Breast epithelium (tissue), 4 donors: Measurements from ENCODE around the gene CGN. TPM values are rescaled to one million over a fixed set of nuclear protein-coding genes. Genes with fewer than 3 reads are reported as not detected.

ENCODE experiments used
- DNase-seq, 2 donors: peaks; one replicate each; pipeline ENCODE4 v3.0.0-alpha.2; 2019; ENCODE audit warnings: low spot score in 2 of 2
- H3K27ac ChIP-seq, 2 donors: fragments of 200-600 bp; sonication (generic) in 1 of 2; one replicate each; pipeline ENCODE4 v1.5.1; 2016 to 2019; ENCODE audit warnings: mild to moderate bottlenecking in 1 of 2
- H3K27me3 ChIP-seq, 2 donors: fragments of 200-600 bp; sonication (generic) in 1 of 2; one replicate each; pipeline versions ENCODE4 v1.5.1 to v1.6.0; 2017 to 2019; ENCODE audit warnings: control low read depth in 1 of 2, mild to moderate bottlenecking in 1 of 2
- H3K36me3 ChIP-seq: fragments of 200-600 bp; one replicate; pipeline ENCODE4 v1.5.1; 2019
- H3K4me1 ChIP-seq, 2 donors: fragments of 200-600 bp; sonication (generic); one replicate each; pipeline ENCODE4 v1.5.1; 2016 to 2019; ENCODE audit warnings: control low read depth in 1 of 2
- H3K4me3 ChIP-seq, 3 donors: fragments of 200-600 bp; sonication (generic); 1 replicate in 2 of 3; 2 replicates in 1 of 3; pipeline ENCODE4 v1.5.1; 2016 to 2019; ENCODE audit warnings: mild to moderate bottlenecking in 3 of 3, moderate library complexity in 2 of 3
- H3K9me3 ChIP-seq, 2 donors: fragments of 200-600 bp; sonication (generic) in 1 of 2; one replicate each; pipeline ENCODE4 v1.5.1; 2016 to 2019; ENCODE audit warnings: control low read depth in 1 of 2
- CTCF ChIP-seq, 3 donors: fragments of 450-650 bp; IDR thresholded peaks; one replicate each; pipeline ENCODE4 v1.5.1; 2016 to 2017; ENCODE audit warnings: antibody characterized with exemption in 3 of 3, mild to moderate bottlenecking in 3 of 3, moderate library complexity in 3 of 3
- POLR2A ChIP-seq: fragments of 450-650 bp; IDR thresholded peaks from one replicate; pipeline ENCODE4 v1.6.1; 2016; ENCODE audit warnings: antibody characterized with exemption, mild to moderate bottlenecking, moderate library complexity
- POLR2AphosphoS5 ChIP-seq, 3 donors: sonication (generic); formaldehyde crosslinking; IDR thresholded peaks; one replicate each; pipeline ENCODE4 v1.6.1; 2017; ENCODE audit warnings: antibody characterized with exemption in 3 of 3
- intact Hi-C: fragments of 100-400 bp; cut with DNase I; formaldehyde crosslinking; loops from one replicate; pipeline ENCODE4 v1.15.1; 2023; ENCODE audit warnings: low total_unique reads
- total RNA-seq, 3 donors: library from RNA; depleted of rRNA; stranded (reverse); fragments of >200 nt; gene quantifications; one replicate each; pipeline ENCODE4 v1.1.0, GENCODE V29; 2016

Gene CGN
- total RNA-seq, 3 donors from 2014 or later = 0.16 to 28.1 (median 13.4) TPM

DNA sequence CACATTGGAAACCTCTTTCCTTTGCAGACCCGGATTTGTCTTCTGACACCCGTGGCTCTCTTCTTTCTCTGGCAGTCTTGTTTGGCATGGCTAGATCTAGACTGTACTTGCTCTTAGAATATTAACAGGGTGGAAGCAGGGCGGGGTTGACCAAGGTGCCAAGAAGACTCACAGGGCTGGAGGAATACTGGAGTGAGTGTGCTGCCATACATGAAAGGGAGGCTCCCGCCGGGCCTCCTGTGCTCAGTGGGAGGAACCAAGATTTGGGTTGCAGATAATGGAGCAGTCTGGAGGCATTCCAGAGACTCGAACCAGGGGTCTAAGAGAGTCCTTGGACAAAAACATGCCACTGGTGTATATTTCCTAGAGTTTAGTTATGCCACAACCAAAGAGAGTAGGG is 73.1 kb downstream of the CGN start:
- no peaks in the 10 kb centered on the region for H3K27me3 ChIP-seq
- peak overlapping the region; percentile 44 to 65 for H3K27ac ChIP-seq
- no peaks in the 10 kb centered on the region for H3K4me1 ChIP-seq
- DNase-seq = no peak
- no peaks in the 10 kb centered on the region for H3K9me3 ChIP-seq
- intact Hi-C loops = loop anchor here (2.0 kb wide), 1 partner anchor 157 kb away; no protein-coding TSS in a partner anchor
- no peak overlapping the region for H3K4me3 ChIP-seq
- no peak for TF ChIP-seq POLR2AphosphoS5 (IDR thresholded peaks at IDR 0.05)
- no peak for TF ChIP-seq CTCF (IDR thresholded peaks at IDR 0.05)
- no peak for TF ChIP-seq POLR2A
- H3K36me3 ChIP-seq = no peaks in the 10 kb centered on the region

DNA sequence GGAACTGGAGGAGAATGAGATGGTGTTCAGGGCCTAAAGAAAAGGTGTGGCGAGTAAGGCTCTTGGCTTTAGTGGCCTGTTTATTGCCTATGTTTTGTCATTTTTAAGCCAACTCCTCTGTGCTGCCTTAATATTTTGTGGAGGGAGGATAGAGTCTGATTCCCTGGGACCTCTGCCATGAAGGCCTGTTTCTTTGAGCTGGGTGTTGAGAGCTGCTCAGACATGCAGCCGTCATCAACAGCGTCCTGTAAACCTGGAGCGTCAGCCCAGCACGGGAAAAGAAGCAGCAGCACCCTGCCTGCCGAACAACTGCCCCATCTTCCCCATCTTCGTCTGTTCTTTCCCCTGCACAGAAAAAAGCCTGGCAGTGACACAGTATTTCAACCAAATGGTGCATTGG is 73.6 kb downstream of the CGN start:
- DNase-seq = no peak

GRCh38 chr1:151585622-151586021 is 74.4 kb downstream of the CGN start:
- no peak overlapping the region for H3K4me3 ChIP-seq
- no peaks in the 10 kb centered on the region for H3K27me3 ChIP-seq
- no peaks in the 10 kb centered on the region for H3K36me3 ChIP-seq
- H3K4me1 ChIP-seq = no peaks in the 10 kb centered on the region
- TF ChIP-seq POLR2AphosphoS5 (IDR thresholded peaks at IDR 0.05) (peak in 1 of 3 donors; percentile 17), CTCF (IDR thresholded peaks at IDR 0.05) (no peak)
- H3K27ac ChIP-seq = peak overlapping the region; percentile 61 to 65
- intact Hi-C loops = loop anchor here (2.0 kb wide), 1 partner anchor 155 kb away; no protein-coding TSS in a partner anchor
- no peak for DNase-seq
- no peaks in the 10 kb centered on the region for H3K9me3 ChIP-seq

More for the DNA sequence above, 73.6 kb downstream of the CGN start:
- Histone ChIP-seq H3K36me3 (no peaks in the 10 kb centered on the region), H3K27ac (peak overlapping the region; percentile 44 to 65), H3K4me3 (no peak overlapping the region), H3K27me3 (no peaks in the 10 kb centered on the region), H3K4me1 (no peaks in the 10 kb centered on the region), H3K9me3 (no peaks in the 10 kb centered on the region)
- intact Hi-C loops = loop anchor here (2.0 kb wide), 1 partner anchor 156 kb away; no protein-coding TSS in a partner anchor
- TF ChIP-seq CTCF (IDR thresholded peaks at IDR 0.05) = no peak
- TF ChIP-seq POLR2A = no peak
- no peak for TF ChIP-seq POLR2AphosphoS5 (IDR thresholded peaks at IDR 0.05)

Other genes with a start within 250 kb of the CGN start
- 10 to 100 TPM; 20.6 to 31.6 (median 25.9) TPM for gene ZNF687, start 229.1 kb upstream of the CGN start, total RNA-seq
- 10 to 100 TPM; 59.2 to 91.8 (median 69.8) TPM for gene PI4KB, start 184.0 kb upstream of the CGN start, total RNA-seq
- 10 to 100 TPM; 17.9 to 34.5 (median 25.9) TPM for gene RFX5, start 164.1 kb upstream of the CGN start, total RNA-seq
- 100 to 1,000 TPM in 2 of 3 donors, 10 to 100 TPM in 1; 63.6 to 148 (median 123) TPM for gene SELENBP1, start 138.7 kb upstream of the CGN start, total RNA-seq
- 100 to 1,000 TPM; 234 to 270 (median 254) TPM for gene PSMB4, start 111.8 kb upstream of the CGN start, total RNA-seq
- 10 to 100 TPM; 37.0 to 72.6 (median 60.3) TPM for gene POGZ, start 51.9 kb upstream of the CGN start, total RNA-seq
- gene TUFT1, start 28.9 kb downstream of the CGN start, total RNA-seq = 10 to 100 TPM in 2 of 3 donors, 1 to 10 TPM in 1; 7.2 to 21.2 (median 13.4) TPM
- gene SNX27, start 100.7 kb downstream of the CGN start, total RNA-seq = 10 to 100 TPM; 41.3 to 46.8 (median 43.6) TPM
- gene CELF3, start 205.4 kb downstream of the CGN start, total RNA-seq = not detected
- gene RIIAD1, start 210.1 kb downstream of the CGN start, total RNA-seq = not detected